Breast epithelium (tissue), 4 donors: ENCODE results near the gene RAB43. TPM values are rescaled to one million over a fixed set of nuclear protein-coding genes. Genes with fewer than 3 reads are reported as not detected.
"Not testable (repeated sequence)": the region's sequence is repeated elsewhere in the genome, so short reads cannot be mapped to it uniquely, and the experiment has no call there.

Experiments used
- DNase-seq, 2 donors: peaks; one replicate each; pipeline ENCODE4 v3.0.0-alpha.2; 2019; ENCODE audit warnings: low spot score in 2 of 2
- H3K27ac ChIP-seq, 2 donors: fragments of 200-600 bp; sonication (generic) in 1 of 2; one replicate each; pipeline ENCODE4 v1.5.1; 2016 to 2019; ENCODE audit warnings: mild to moderate bottlenecking in 1 of 2
- H3K27me3 ChIP-seq, 2 donors: fragments of 200-600 bp; sonication (generic) in 1 of 2; one replicate each; pipeline versions ENCODE4 v1.5.1 to v1.6.0; 2017 to 2019; ENCODE audit warnings: control low read depth in 1 of 2, mild to moderate bottlenecking in 1 of 2
- H3K36me3 ChIP-seq: fragments of 200-600 bp; one replicate; pipeline ENCODE4 v1.5.1; 2019
- H3K4me1 ChIP-seq, 2 donors: fragments of 200-600 bp; sonication (generic); one replicate each; pipeline ENCODE4 v1.5.1; 2016 to 2019; ENCODE audit warnings: control low read depth in 1 of 2
- H3K4me3 ChIP-seq, 3 donors: fragments of 200-600 bp; sonication (generic); 1 replicate in 2 of 3; 2 replicates in 1 of 3; pipeline ENCODE4 v1.5.1; 2016 to 2019; ENCODE audit warnings: mild to moderate bottlenecking in 3 of 3, moderate library complexity in 2 of 3
- H3K9me3 ChIP-seq, 2 donors: fragments of 200-600 bp; sonication (generic) in 1 of 2; one replicate each; pipeline ENCODE4 v1.5.1; 2016 to 2019; ENCODE audit warnings: control low read depth in 1 of 2
- POLR2A ChIP-seq: fragments of 450-650 bp; IDR thresholded peaks from one replicate; pipeline ENCODE4 v1.6.1; 2016; ENCODE audit warnings: antibody characterized with exemption, mild to moderate bottlenecking, moderate library complexity
- POLR2AphosphoS5 ChIP-seq, 3 donors: sonication (generic); formaldehyde crosslinking; IDR thresholded peaks; one replicate each; pipeline ENCODE4 v1.6.1; 2017; ENCODE audit warnings: antibody characterized with exemption in 3 of 3
- intact Hi-C: fragments of 100-400 bp; cut with DNase I; formaldehyde crosslinking; loops from one replicate; pipeline ENCODE4 v1.15.1; 2023; ENCODE audit warnings: low total_unique reads
- total RNA-seq, 3 donors: library from RNA; depleted of rRNA; stranded (reverse); fragments of >200 nt; gene quantifications; one replicate each; pipeline ENCODE4 v1.1.0, GENCODE V29; 2016
- TF ChIP-seq, protein P1 (sequence below), 3 donors: fragments of 450-650 bp; IDR thresholded peaks; one replicate each; pipeline ENCODE4 v1.5.1; 2016 to 2017; ENCODE audit warnings: antibody characterized with exemption in 3 of 3, mild to moderate bottlenecking in 3 of 3, moderate library complexity in 3 of 3

RAB43 gene
- 10 to 100 TPM in 2 of 3 donors, 1 to 10 TPM in 1; 5.6 to 17.0 (median 17.0) TPM for total RNA-seq

GRCh38 chr3:129121792-129122411, at the start of gene RAB43:
Gene RAB43 (minus strand): TSS chr3:129121804. CDS start chr3:129121489, 315 bp downstream.
- H3K4me1 ChIP-seq: peaks cover 0 to 2% of the 10 kb centered on the region in 2 donors
- DNase-seq: peak; percentile 91 to 93
- TF ChIP-seq, protein P1, sequence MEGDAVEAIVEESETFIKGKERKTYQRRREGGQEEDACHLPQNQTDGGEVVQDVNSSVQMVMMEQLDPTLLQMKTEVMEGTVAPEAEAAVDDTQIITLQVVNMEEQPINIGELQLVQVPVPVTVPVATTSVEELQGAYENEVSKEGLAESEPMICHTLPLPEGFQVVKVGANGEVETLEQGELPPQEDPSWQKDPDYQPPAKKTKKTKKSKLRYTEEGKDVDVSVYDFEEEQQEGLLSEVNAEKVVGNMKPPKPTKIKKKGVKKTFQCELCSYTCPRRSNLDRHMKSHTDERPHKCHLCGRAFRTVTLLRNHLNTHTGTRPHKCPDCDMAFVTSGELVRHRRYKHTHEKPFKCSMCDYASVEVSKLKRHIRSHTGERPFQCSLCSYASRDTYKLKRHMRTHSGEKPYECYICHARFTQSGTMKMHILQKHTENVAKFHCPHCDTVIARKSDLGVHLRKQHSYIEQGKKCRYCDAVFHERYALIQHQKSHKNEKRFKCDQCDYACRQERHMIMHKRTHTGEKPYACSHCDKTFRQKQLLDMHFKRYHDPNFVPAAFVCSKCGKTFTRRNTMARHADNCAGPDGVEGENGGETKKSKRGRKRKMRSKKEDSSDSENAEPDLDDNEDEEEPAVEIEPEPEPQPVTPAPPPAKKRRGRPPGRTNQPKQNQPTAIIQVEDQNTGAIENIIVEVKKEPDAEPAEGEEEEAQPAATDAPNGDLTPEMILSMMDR (IDR thresholded peaks at IDR 0.05): no peak
- TF ChIP-seq POLR2A: no peak
- TF ChIP-seq POLR2AphosphoS5 (IDR thresholded peaks at IDR 0.05): no peak
- H3K4me3 ChIP-seq: peak within 1 kb of the TSS; percentile 81 to 94 (median 82)
- no peaks in the 10 kb centered on the region for H3K27me3 ChIP-seq
- no peaks in the 10 kb centered on the region for H3K9me3 ChIP-seq
- intact Hi-C loops: no loop called here
- no peaks in the 10 kb centered on the region for H3K36me3 ChIP-seq
- peak within 1 kb of the TSS; percentile 94 to 97 for H3K27ac ChIP-seq

DNA sequence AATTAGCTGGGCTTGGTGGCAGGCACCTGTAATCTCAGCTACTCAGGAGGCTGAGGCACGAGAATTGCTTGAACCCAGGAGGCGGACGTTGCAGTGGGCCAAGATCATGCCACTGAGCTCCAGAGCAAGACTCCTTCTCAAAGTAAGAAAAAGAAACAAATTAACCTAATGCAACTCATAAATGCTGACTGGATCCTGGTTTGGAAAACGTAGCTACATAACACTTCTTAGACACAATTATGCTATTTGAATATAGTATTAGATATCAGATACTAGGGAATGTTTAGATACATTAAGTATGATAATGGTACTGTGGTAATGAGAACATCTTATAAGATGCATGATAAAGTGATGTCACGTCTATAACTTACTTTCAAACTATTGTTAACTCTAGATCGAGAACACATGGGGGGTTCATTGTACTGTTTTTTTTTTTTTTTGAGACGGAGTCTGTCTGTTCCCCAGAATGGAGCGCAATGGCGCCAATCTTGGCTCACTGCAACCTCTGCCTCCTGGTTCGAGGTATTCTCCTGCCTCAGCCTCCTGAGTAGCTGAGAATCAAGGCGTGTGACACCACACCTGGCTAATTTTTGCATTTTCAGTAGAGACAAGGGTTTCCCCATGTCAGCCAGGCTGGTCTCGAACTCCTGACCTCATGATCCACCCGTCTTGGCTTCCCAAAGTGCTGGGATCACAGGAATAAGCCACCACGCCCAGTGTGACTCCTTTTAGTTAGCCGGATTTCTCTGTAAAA, 45.2 kb upstream of the RAB43 start:
- no peak for DNase-seq
- no peaks in the 10 kb centered on the region for H3K4me1 ChIP-seq
- no peaks in the 10 kb centered on the region for H3K9me3 ChIP-seq
- H3K27ac ChIP-seq: no peak overlapping the region
- H3K27me3 ChIP-seq: no peaks in the 10 kb centered on the region
- TF ChIP-seq POLR2AphosphoS5 (IDR thresholded peaks at IDR 0.05): no peak
- TF ChIP-seq, protein P1 (IDR thresholded peaks at IDR 0.05): no peak
- TF ChIP-seq POLR2A: no peak
- no peak overlapping the region for H3K4me3 ChIP-seq
- intact Hi-C loops: no loop called here
- H3K36me3 ChIP-seq: peaks cover 18% of the 10 kb centered on the region

- intact Hi-C loops, DNase-seq, H3K4me1 ChIP-seq, H3K27me3 ChIP-seq, H3K27ac ChIP-seq, H3K9me3 ChIP-seq, H3K36me3 ChIP-seq, H3K4me3 ChIP-seq: not testable (repeated sequence)
Observed at GRCh38 chr3:129165594-129165993, 44.0 kb upstream of the RAB43 start.

DNA sequence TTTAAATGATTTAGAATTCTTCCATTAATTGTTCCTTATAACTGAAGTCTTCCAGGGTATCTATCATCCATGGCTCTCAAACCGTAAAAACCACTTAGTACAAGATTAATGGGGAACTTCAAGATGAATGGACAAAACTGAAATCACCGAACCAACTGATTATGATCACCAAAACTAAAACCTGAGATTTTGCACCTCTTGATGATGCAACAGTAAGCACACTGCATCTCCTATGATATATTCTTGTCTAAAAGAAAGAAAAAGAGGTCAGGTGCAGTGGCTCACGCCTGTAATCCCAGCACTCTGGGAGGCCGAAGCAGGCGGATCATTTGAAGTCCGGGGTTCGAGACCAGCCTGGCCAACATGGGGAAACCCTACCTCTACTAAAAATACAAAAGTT, 42.9 kb upstream of the RAB43 start:
- Histone ChIP-seq H3K27me3 (no peaks in the 10 kb centered on the region), H3K4me1 (peaks cover 1 to 3% of the 10 kb centered on the region in 2 donors), H3K36me3 (peaks cover 6% of the 10 kb centered on the region), H3K27ac (no peak overlapping the region), H3K4me3 (no peak overlapping the region), H3K9me3 (no peaks in the 10 kb centered on the region)
- intact Hi-C loops: no loop called here
- DNase-seq: no peak
- TF ChIP-seq, protein P1 (IDR thresholded peaks at IDR 0.05): no peak
- TF ChIP-seq POLR2A (no peak), POLR2AphosphoS5 (IDR thresholded peaks at IDR 0.05) (no peak)

GRCh38 chr3:129162729-129163579, 41.4 kb upstream of the RAB43 start:
- H3K27ac ChIP-seq: peak overlapping the region in 1 of 2 donors; percentile 98
- TF ChIP-seq POLR2AphosphoS5 (IDR thresholded peaks at IDR 0.05) (no peak), POLR2A (no peak)
- TF ChIP-seq, protein P1 (IDR thresholded peaks at IDR 0.05): no peak
- no peak for DNase-seq

More at GRCh38 chr3:129162729-129163579, 41.4 kb upstream of the RAB43 start:
- H3K9me3 ChIP-seq: no peaks in the 10 kb centered on the region
- peaks cover 4 to 8% of the 10 kb centered on the region in 2 donors for H3K4me1 ChIP-seq
- no peak overlapping the region for H3K4me3 ChIP-seq
- no peaks in the 10 kb centered on the region for H3K27me3 ChIP-seq
- intact Hi-C loops: no loop called here
- peaks cover 6% of the 10 kb centered on the region for H3K36me3 ChIP-seq
